Fibroblast of skin of right biceps (primary cell): ENCODE data around the gene DZIP3.

Source experiments
- DNase-seq: peaks from one replicate; pipeline ENCODE4 v3.0.0-alpha.2; 2013

Gene DZIP3, protein sequence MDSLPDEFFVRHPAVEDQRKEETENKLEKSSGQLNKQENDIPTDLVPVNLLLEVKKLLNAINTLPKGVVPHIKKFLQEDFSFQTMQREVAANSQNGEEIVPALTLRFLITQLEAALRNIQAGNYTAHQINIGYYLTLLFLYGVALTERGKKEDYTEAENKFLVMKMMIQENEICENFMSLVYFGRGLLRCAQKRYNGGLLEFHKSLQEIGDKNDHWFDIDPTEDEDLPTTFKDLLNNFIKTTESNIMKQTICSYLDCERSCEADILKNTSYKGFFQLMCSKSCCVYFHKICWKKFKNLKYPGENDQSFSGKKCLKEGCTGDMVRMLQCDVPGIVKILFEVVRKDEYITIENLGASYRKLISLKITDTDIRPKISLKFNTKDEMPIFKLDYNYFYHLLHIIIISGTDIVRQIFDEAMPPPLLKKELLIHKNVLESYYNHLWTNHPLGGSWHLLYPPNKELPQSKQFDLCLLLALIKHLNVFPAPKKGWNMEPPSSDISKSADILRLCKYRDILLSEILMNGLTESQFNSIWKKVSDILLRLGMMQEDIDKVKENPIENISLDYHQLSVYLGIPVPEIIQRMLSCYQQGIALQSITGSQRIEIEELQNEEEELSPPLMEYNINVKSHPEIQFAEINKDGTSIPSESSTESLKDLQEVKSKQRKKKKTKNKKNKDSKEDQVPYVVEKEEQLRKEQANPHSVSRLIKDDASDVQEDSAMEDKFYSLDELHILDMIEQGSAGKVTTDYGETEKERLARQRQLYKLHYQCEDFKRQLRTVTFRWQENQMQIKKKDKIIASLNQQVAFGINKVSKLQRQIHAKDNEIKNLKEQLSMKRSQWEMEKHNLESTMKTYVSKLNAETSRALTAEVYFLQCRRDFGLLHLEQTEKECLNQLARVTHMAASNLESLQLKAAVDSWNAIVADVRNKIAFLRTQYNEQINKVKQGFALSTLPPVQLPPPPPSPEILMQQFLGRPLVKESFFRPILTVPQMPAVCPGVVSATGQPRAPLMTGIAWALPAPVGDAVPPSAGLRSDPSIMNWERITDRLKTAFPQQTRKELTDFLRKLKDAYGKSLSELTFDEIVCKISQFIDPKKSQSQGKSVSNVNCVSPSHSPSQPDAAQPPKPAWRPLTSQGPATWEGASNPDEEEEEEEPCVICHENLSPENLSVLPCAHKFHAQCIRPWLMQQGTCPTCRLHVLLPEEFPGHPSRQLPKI

DNA sequence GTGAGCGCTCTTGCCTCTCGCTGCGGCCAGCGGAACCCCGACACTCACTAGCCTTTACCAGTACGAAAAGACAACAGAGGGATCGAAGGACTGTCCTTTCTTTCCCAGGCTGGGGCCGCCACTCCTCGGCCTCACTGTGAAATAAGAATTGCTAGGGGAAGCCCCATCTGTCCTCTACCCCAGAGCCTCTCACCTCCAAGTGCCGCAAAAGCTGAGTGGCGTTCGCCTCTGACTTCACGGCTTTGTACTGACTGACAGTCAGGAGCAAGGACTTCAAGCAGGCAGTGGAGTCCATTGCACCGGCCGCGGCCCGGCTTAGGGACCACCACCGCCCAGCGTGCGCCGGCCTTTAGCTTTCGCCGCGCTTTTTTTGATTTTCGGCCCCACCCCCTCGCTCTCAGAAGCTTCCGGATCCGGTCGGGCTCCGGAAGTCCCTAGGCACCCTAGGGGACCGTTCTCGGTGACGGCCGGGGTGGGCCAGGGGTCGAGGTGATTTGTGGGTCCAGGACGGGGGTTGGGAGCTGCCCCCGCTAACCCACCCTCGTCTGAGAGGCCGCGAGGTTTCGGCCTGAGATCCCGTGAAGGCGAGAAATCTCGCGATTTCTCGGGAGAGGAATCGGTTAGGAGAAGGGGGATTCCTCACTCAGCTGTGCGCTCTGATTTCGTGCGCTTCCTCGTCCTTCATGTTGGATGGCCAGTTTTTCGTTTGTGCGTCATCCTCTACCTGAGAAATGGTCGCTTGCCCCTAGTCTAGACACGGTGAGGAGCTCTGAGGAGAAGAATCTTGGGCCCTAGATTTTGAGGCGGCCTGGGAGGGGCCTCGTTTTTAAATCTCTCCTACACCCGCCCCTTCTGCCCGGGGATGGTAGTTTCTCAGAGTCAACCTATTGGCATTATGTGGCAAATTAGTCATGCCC lies at the start of gene DZIP3, which contains the start of gene CIP2A:
Gene DZIP3 (plus strand): TSS at position 642 of the 917 bp plus-strand sequence. CDS start 15,685 bp downstream, outside the sequence.
Gene CIP2A (minus strand): TSS at position 358 of the 917 bp plus-strand sequence. CDS start 63 bp downstream, at position 295.
- DNase-seq = peak; percentile 95

DNA sequence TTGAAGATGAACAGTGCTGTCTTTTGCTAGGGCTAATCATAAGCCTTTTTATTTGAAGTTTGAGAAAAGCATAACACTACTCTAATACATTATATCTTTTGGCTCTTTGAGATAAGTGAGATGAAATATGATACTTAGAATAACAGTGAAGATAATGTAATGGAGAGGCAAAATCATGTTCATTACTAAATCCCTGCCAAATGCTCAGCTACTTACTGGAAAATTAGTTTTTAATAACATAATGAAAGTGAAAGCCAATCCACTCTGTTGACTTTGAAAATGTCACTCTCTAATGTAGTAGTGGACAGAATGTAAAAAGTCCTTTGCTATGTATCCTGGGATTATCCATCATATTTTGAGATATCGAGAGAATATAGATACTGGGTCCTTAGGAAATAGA lies 43.3 kb upstream of the DZIP3 start:
- DNase-seq = no peak

DNA sequence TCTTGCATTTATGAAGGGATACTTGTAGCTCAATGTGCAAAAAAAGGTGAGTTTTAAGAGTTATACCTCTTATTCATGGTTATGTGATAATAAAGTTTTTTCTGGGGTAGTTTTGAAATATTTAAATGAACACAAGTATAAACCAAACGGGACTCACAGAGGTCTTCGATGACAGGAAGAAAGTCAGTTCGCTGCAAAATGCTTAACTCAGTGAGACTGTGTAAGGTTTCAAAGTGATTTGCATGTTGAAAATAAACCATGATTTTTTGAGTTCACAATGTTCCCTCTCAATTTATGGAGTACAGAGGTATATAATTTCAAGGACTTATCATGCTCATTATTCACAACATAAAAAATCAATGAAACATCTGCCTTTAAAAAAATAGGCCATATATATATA lies 42.8 kb upstream of the DZIP3 start:
- no peak for DNase-seq

DNA sequence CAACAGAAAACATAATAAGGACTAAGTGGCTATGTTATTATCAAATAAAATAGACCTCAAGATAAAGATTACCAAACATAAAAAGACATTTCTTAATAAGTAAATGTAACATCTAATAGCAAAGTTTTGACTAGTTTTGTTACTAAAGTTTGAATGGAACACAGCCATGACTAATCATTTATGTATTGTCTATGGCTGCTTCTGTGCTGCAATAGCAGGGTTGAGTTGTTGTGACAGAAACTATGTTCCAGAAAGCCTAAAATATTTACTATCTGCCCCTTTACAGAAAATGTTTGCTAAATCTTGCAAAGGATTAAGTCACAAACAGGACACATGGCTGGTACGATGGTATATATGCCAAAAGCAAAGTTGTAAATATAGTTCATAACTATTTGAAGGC lies 41.2 kb upstream of the DZIP3 start:
- no peak for DNase-seq

DNA sequence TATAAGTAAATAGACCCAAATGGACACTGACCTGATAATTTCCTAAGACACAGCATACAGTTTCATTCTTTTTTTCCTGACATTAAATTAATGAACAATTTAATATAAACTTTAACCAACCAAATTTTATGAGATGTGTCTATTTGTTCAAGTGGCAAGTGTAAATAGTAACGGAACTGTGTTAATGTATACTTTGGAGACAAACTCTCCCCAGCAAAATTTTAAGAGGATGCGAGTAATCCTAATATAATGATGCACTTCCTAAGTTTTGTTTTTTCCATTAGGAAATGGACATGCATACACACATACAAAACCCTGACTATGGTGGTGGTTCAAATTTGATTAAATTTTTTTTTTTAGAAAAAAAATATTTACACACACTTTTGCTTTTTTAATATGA lies 40.6 kb upstream of the DZIP3 start:
- no peak for DNase-seq

DNA sequence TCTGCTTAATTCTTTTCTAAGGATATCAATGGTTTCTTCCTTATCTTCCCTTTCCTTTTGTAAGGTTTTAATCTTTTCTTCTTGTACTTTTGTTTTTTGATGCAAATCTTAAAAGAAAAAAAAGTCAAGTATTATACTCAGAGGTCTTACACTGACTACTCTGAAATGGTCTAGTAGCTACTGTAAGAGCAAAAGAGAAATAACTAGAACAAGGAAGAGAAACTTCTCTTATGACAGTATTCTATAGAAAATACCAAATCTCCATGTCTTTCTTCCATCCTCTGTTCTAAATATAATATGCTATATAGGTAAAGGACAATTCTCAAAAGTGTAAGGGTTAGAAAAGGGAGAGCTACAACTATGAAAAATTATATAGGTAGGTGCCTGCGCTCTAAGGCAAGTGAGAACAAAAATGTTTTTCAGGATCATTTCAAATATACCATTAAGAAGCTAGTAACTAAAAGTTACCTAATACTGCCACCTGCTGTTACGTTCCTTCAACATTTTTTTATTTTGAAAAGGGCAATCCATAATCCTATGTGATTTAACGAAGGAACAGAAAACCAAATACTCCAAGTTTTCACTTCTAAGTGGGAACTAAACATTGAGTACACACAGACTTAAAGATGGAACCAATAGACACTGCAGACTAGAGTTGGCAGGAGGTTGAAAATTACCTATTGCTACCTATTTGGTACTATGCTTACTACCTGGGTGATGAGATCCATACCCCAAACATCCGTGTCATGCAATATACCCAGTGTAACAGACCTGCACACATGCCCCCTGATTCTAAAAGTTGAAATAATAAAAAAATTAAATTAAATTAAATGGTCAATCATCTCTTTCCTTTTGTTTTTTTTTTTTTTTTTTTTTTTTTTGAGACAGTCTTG lies 37.0 kb upstream of the DZIP3 start:
- DNase-seq = peak; percentile 43

DNA sequence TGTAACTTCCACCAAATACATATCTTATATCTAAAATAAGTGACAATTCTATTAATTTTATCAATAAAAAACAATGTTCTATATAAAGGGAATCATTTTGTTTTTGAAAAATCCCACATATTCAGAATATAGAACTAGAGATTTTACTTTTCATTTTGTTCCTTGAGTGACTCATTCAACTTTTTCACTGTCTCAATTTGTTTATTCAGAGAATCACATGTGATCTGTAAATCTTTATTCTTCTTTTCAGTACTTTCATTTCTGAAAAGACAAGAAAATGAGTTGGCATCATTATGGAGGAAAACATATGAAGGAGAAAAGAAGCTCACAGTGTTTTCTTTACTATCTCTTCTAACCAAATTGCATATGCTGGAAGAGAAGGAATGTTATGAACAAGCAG lies 35.3 kb upstream of the DZIP3 start:
- no peak for DNase-seq

DNA sequence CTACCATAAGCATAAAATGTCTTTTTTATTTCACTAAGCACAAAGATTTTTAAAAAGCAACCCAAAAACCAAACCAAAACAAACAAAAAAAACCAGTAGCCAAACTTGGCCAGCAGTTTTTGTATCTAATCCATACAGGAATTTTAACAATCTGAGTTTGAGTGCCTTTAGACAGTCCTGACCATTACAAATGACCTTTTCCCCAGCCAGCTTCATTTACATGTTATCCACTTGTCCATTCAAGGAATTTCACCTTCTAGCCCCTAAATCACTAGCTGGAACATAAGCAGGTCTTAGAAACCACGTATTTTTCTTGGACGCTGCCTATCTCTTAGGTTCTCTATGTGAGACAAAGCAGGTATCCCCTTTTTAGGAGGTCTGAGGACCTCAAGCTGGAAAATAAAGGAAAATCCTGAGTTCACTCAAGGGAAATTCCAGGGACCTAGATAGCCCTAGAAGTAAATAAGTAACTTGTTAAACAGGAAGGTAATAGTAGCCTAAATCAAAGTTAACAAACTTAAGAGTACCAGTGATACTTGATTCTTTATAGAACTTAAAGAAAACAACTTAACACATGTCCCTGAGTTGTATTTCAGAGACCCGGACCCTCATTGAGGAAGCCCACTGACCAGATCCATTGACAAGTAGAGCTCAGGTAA lies 34.5 kb upstream of the DZIP3 start:
- no peak for DNase-seq

DNA sequence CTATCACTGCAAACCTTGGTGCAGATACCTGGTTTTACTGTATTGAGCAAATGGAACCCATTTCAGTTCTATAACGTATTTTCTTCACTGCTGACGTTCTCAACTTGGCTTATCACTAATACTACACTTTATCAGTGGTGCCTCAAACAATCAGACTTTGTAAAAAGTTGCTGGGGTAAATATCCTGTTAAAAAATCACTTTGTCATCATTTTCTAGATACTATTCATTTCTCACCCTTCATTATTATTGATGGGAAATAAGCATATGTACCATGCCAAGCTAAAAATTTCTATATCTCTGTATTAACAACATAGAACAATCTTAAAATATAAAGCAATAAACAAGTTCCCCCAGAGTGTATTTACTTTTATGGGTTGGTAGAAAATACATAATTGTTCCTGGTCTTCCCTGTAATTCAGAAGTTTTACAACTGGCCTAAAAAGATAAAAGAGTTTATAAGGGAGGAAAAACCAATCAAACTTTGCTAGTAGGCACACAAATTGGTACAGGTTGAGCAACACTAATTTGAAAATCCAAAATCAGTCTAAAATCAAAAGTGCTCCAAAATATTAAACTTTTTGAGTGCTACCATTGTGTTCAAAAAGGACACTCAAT lies 33.4 kb upstream of the DZIP3 start:
- no peak for DNase-seq

DNA sequence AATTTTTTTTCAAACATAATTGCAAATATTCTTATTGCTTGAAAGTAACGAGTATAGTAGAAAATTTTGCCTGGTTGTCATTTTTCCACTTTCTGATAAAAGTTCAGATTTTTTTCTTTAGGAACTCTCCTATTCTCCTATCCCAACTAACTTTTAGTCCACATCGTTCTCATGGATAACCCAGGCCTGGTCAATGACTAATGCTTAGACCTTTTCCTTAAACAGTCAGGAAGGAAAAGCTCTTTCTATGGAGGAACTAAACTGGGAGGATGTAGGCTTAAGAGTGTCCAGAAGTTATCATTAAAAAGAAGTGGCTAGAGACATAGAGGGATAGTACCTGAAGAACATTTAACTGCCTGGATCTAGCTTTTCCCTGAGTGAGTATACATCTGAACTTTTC lies 27.0 kb upstream of the DZIP3 start:
- no peak for DNase-seq

DNA sequence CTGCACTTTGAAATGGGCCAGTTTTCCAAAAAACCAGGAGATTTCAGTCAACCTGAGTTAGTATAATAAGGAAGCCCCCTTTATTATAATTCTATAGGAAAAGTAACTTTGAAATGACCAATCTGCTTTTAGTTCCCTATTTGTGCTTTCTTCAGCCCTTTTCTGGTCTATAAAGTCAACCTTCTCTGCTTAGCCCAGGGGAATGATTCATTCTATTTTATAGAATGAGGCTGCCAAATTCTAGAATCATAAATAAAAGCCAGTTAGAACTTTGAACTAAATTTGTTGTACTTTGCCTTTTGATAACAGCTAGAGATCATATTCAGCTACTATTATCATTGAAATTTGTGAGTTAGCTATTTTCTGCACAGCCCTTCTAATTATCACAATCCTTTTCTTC lies 25.0 kb upstream of the DZIP3 start:
- DNase-seq = no peak

DNA sequence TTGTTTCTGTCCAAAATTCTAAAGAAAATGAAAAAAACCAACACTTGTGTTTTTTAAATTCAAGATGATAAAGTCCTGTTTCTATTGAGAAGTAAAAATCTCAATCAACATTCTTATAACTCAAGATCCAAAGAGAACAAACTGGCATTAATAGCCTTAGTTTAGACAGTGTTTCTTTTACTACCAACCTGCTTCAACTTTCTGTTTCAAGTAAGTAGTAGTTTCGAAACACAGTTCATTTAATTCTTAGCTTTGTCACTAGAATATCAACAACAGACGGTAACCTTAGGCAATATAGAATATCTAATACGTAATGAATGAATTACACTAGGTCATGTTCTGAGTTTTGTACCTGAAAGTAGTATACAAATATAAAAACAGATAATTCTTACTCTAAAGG lies 24.0 kb upstream of the DZIP3 start:
- DNase-seq = no peak

DNA sequence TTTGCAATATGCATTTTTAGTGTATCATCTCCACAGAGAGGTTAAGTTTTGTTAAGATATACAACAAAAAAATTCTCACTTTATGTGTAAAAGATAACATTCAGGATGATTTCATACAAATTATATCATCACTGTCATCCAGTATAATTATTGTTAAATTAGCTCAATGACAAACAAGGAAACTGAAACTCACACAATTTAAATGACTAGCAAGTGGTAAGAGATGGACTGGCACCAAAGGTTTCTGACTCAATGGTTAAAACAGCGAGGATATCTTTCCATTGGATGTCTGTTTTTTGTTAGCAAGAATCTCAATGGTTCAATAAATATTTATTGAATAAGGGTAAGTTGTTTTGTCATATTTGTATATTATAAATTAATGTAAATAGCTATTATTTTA lies 22.9 kb upstream of the DZIP3 start:
- DNase-seq = no peak

DNA sequence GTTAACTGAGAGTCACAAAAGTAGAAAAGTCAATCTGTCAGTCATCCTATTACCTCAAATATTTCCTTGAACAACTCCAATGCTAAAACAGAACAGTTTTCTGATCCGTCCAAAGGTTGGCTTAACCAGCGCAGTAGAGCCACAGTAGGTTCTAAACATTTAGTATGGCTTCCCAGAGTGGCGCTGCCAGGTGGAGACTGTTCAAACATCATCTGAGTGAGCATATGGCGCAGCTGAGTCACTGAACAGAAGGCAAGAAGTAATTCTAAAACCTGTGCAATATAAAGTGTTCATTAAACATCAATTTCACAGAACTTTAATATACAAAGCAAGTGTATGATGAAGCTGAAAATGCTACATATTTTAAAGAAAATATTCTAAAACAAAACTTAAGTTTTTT lies 20.2 kb upstream of the DZIP3 start:
- DNase-seq = no peak

DNA sequence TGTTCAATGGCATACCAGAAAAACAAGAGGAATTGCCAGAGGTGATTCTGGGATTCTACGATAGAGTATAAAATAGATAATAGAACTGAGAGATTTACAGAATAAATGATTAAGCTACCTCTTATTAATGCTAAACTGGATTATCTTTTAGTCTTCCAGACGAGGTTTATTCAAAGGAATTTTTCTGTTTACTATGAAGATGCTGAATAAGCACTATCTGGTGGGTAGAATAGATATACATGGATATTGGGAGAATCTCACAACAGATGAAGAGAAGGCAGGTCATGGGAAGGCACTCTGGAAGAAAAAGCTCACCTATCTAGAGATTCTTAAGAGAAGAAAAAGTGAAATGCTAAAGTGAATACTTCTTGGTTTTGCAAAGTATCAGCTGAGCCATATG lies 11.5 kb upstream of the DZIP3 start:
- DNase-seq = no peak

DNA sequence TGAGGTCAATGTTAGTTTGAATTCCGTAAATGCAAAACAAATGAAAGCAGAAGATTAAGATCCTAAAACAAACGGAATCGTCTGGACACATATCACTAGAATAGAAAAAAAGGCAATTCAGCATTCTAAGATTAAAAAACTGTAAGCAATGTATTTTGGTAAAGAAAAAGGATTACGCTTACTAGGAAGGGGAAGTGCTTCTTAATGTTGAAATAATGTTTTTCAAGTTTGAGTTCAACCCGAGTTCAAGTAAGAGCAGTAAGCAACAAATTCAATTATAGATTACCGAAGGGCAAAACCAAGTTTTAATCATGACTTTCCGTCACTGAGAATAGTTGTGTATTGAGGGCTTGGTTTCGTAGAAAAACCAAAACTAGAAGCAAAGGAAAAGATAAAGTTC lies 921 bp upstream of the DZIP3 start:
- no peak for DNase-seq

DNA sequence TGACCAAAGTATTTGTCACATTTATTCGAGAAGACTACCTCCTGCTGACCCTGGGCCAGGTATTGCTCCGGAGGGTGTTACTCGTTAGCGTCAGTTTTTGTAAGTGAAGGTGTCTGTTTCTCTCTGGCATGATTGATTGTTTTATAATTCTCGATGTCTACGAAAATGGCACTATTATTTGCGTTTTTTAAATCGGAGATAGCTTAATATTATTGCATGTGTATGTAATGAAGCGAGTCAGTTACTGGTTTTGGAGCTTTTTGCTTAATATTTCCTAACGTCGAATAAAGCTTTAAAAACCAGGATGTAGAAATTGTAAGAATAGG lies 439 bp downstream of the DZIP3 start:
- no peak for DNase-seq

DNA sequence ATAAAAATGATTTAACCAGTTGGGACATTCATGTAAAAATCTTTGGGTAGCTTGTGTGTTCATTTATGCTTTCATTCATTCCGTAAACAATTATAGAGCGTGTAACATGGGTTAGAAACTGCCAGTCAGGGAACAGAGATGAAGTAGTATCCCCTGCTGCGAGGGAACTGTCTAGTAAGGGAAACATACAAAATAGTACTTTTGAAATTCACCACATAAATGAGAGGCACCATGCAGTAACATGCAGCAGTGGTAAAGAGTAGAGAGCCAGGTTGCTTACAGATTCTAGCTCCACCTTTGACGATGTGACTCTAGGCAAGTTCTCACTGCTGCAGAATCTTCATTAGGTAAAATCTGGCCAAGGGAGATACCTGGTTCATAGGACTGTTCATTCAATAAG lies 938 bp downstream of the DZIP3 start:
- DNase-seq = no peak

DNA sequence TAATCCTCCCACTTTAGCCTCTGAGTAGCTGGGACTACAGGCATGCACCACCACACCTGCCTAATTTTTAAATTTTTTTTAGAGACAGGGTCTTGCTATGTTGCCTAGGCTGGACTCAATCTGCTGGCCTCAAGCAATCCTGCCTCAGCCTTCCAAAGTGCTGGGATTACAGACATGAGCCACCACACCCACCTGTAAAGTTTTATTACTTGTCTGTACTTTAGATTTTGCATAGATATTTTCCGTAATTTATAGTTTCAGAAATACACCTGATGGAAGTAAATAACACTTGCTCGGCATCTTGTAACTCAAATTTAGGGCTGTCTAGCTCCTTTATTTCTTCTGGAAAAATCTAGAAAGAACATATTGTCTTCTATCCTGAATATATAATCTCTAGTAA lies 5.8 kb downstream of the DZIP3 start:
- no peak for DNase-seq

DNA sequence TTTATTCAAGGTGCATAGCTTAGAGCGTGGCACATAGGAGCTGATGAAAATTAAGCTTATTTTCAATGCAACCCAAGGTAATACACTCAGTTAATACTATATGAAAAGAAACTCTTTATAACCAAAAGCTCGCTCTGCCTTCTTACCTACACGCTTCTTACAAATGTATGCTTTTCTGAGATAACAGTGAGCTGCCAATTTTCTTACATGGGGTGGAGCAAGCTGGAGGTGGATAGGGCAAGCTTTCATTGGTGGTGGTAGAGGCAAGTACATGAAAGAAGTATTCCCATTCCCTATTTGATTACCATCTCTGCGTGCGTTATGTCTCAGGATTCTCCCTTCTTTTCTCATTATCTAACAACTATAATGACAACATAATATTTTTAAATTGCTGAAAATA lies 8.9 kb downstream of the DZIP3 start:
- no peak for DNase-seq
